SK-N-MC (cell line): ENCODE results near the gene PRKAR1B.

Experiments
- EZH2 ChIP-seq: fragments of 200-600 bp; sonication (generic); IDR thresholded peaks from one replicate; pipeline ENCODE4 v1.6.1; 2017; ENCODE audit warnings: antibody characterized with exemption
- FOXP2 ChIP-seq: optimal IDR thresholded peaks from 2 replicates; pipeline ENCODE3; 2011; ENCODE audit warnings: mild to moderate bottlenecking, moderate library complexity; ENCODE audit not compliant: insufficient read depth; ENCODE audit errors: extremely low read length, control extremely low read depth
- POLR2AphosphoS5 ChIP-seq: IDR thresholded peaks from 2 replicates; pipeline ENCODE4 v1.6.1; 2012; ENCODE audit warnings: mild to moderate bottlenecking, low read depth, low read length, borderline replicate concordance

- TF ChIP-seq POLR2AphosphoS5: no peak
- TF ChIP-seq EZH2: no peak
- no peak for TF ChIP-seq FOXP2
Observed at GRCh38 chr7:710161-710560, 16.9 kb downstream of the PRKAR1B start.
